ENCODE measurements around the gene ARRDC4.
A peak's percentile ranks its signal among the peaks of the same experiment; 100 is the strongest.

Gene ARRDC4

DNA sequence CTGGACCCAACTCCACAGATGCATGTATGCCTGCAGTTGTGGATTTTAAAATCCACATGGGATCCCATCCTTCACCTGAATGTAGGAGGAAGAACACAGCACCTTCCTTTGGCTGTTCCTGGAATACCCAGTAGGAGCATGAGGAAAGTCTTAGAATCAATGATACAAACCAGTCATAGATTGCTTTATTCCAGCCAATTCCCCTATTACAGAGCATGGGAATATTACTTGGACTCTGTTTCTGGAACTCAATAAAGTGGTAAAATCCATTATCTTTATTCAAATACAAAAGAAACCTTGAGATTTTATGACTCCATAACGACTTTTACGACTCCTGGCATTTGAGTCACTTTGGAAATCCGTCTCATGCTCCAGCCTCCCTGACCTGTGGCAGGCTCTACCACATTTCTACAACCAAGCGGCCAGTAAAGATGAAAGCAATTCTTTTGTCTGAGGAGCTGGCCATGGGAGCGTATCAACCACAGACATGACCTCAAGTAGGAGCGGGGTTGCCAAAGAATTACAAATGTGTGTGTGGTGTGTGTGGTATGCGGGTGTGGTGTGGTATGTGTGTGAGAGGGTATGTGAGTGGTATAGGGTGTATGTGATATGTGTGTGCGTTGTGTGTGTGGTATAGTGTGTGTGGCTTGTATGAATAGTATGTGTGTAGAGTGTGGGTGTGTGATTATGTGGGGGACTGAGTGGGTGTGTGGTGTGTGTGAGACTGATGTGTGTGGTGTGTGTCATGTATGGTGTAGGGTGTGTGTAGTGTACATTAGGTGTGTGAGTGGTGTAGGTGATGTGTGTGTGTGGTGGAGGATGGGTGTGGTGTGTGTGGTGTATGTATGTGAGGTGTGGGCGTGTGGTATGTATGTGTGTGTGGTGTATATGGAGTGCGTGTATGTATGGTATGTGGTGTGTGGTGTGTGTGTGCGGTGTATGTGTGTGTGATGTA lies 40.0 kb downstream of the ARRDC4 start:
- TF ChIP-seq, protein P1, sequence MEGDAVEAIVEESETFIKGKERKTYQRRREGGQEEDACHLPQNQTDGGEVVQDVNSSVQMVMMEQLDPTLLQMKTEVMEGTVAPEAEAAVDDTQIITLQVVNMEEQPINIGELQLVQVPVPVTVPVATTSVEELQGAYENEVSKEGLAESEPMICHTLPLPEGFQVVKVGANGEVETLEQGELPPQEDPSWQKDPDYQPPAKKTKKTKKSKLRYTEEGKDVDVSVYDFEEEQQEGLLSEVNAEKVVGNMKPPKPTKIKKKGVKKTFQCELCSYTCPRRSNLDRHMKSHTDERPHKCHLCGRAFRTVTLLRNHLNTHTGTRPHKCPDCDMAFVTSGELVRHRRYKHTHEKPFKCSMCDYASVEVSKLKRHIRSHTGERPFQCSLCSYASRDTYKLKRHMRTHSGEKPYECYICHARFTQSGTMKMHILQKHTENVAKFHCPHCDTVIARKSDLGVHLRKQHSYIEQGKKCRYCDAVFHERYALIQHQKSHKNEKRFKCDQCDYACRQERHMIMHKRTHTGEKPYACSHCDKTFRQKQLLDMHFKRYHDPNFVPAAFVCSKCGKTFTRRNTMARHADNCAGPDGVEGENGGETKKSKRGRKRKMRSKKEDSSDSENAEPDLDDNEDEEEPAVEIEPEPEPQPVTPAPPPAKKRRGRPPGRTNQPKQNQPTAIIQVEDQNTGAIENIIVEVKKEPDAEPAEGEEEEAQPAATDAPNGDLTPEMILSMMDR (conservative IDR thresholded peaks at IDR 0.05; ENCODE audit: control insufficient read depth, insufficient read depth, low read depth, low read length), result no peak
- H3K4me3 ChIP-seq (ENCODE audit: control insufficient read depth, low read depth, low read length), result no peak overlapping the region
- peak; percentile 34 for DNase-seq (ENCODE audit: low read depth)

DNA sequence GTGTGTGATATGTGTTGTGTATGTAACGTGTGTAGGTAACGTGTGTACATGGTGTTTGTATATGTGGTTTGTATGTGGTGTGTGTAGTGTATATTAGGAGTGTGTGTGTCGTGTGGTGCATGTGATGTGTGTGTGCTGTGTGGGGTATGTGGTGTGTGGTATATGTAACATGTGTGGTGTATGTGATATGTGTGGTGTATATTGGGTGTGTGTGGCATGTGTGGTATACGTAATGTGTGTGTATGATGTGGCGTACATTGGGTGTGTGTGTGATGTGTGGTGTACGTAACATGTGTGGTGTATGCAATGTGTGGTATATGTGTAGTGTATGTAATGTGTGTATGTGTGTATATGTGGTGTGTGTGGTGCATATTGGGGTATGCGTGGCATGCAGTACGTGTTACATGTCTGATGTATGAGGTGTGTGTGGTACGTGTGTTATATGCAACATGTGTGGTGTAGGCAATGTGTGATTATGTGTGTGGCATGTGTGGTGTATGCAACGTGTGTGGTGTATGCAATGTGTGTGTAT lies 41.2 kb downstream of the ARRDC4 start:
- no peak overlapping the region for H3K4me3 ChIP-seq (ENCODE audit: control insufficient read depth, low read depth, low read length)
- TF ChIP-seq, protein P1 (conservative IDR thresholded peaks at IDR 0.05; ENCODE audit: control insufficient read depth, insufficient read depth, low read depth, low read length), result no peak
- no peak for DNase-seq (ENCODE audit: low read depth)

GRCh38 chr15:98002419-98002818 lies 41.9 kb downstream of the ARRDC4 start:
- no peak for DNase-seq (ENCODE audit: low read depth)
- no peak overlapping the region for H3K4me3 ChIP-seq (ENCODE audit: control insufficient read depth, low read depth, low read length)
- TF ChIP-seq, protein P1 (conservative IDR thresholded peaks at IDR 0.05; ENCODE audit: control insufficient read depth, insufficient read depth, low read depth, low read length), result no peak

DNA sequence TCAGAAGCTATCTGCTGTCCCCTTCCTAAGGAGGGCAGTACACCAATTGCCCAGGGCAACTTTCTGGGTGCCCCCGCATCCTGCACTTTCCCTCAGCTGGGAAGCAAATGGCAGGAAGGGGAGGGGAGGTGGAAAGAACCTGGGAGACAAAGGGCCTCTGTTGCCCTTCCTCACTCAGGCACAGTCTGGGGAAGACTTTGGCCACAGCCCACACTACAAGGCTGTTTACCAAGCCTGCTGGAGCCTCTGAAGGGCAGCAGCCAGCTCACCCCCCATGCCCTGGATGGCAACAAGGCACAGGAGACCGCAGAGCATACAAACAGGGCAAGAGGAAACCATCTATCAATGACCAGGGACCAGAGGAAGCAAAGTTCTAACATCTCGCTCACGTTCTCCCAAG lies 42.4 kb downstream of the ARRDC4 start:
- TF ChIP-seq, protein P1 (conservative IDR thresholded peaks at IDR 0.05; ENCODE audit: control insufficient read depth, insufficient read depth, low read depth, low read length), result no peak
- no peak overlapping the region for H3K4me3 ChIP-seq (ENCODE audit: control insufficient read depth, low read depth, low read length)
- no peak for DNase-seq (ENCODE audit: low read depth)

GRCh38 chr15:98003518-98003917 lies 43.0 kb downstream of the ARRDC4 start:
- no peak for DNase-seq (ENCODE audit: low read depth)
- H3K4me3 ChIP-seq (ENCODE audit: control insufficient read depth, low read depth, low read length), result no peak overlapping the region
- TF ChIP-seq, protein P1 (conservative IDR thresholded peaks at IDR 0.05; ENCODE audit: control insufficient read depth, insufficient read depth, low read depth, low read length), result no peak

DNA sequence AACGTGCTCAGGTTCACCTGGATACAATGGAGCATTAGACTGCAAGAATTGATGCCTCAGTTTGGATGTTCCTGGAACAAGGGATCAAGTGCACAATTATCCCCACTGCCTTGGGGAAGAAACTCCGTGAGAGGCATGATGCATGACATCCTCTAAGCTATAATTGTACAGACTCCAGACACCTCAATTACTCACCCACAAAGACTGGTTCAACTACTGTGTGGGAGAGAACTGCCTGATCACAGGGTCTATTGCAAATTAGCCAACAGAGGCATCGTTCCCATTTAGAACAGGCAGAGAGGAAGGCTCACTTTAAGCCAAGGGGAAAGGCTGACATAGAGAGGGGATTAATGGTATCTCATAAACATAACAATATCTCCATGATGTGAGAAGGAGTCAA lies 43.5 kb downstream of the ARRDC4 start:
- TF ChIP-seq, protein P1 (conservative IDR thresholded peaks at IDR 0.05; ENCODE audit: control insufficient read depth, insufficient read depth, low read depth, low read length), result no peak
- no peak for DNase-seq (ENCODE audit: low read depth)
- no peak overlapping the region for H3K4me3 ChIP-seq (ENCODE audit: control insufficient read depth, low read depth, low read length)
